ENCODE data around the gene SRGN.
"Not testable (repeated sequence)": the region's sequence is repeated elsewhere in the genome, so short reads cannot be mapped to it uniquely, and the experiment has no call there.

Gene SRGN, protein sequence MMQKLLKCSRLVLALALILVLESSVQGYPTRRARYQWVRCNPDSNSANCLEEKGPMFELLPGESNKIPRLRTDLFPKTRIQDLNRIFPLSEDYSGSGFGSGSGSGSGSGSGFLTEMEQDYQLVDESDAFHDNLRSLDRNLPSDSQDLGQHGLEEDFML

DNA sequence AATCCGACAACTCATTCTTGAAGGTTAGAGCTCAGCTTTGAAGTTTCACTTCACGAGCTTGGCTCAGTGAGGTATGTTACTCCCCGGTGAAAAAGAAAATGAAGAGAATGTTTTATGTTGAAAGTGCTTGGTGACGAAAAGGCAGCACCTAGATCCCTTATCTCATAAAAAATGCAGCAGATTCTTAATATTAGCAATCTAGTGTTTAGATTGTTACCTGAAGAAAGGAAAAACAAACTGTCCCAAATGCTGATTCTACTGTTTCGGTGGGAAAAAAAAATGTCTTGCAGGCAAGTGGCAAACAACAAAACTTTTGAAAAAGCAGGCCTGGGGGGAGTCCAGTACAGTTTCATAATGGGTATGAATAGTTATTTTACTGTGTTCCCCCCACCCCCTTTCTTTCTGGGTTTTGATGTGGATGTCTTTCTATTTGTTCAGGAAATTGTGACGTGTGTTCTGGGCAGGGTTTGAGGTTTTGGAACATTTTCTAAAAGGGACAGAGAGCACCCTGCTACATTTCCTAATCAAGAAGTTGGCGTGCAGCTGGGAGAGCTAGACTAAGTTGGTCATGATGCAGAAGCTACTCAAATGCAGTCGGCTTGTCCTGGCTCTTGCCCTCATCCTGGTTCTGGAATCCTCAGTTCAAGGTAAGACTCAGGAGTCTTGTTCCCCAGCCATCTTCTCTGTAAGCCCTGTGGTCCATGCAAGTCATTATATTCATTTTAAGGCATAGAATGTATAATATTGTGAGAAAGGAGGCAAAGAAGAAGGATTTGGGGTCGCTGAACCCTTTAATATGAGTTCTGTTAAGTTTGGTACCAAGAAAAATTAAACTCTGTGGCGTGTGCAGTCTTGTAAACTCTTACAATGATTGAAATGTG is at the start of gene SRGN:
Gene SRGN (plus strand): TSS at position 514 of the 881 bp plus-strand sequence. CDS start 55 bp downstream, at position 569.
- DNase-seq, result peak; percentile 83

GRCh38 chr10:69040904-69041303 is 47.0 kb upstream of the SRGN start:
- DNase-seq, result not testable (repeated sequence)

GRCh38 chr10:69042417-69042816 is 45.5 kb upstream of the SRGN start:
- DNase-seq, result no peak

GRCh38 chr10:69042838-69043237 is 45.1 kb upstream of the SRGN start:
- DNase-seq, result no peak

DNA sequence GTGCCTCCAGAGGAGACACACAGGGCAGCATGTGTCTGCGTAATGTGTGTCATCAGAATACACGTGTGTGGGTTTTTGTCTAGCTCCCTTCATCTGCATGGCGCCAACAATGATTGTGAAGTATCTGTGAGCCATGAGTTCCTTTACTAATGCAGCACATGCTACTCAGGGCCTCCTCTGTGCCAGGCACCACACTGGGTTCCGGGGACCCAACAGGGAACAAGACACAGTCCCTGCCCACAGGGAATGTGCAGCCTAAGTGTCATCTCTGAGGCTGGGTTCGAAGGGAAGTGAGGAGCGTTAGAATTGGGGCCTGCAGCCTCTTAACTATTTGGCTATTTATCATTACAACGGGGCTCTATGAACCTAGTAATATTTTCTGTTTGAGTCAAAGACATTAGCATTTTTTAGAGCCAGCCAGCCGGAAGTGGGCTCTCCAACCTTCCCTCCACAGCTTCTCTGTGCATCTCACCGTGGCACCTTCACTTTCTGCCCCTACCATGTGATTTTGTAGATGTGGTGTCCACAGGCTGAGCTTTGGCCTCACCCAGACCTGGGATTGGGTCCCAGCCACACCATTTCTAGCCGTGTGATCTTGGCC is 43.9 kb upstream of the SRGN start:
- DNase-seq, result no peak

DNA sequence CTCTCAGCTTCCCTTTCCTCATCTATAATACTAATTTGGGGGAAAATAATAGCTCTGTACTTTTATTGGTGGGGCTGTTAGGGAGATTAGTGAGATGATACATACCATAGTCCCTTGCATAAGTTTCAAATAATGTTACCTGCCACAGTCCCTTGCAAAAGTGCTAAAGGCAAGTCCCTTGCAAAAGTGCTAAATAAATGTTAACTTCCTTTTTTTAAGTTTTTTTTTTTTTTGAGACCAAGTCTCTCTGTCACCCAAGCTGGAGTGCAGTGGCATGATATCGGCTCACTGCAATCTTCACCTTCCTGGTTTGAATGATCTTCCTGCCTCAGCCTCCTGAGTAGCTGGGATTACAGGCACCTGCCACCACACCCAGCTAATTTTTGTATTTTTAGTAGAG is 43.4 kb upstream of the SRGN start:
- no peak for DNase-seq

DNA sequence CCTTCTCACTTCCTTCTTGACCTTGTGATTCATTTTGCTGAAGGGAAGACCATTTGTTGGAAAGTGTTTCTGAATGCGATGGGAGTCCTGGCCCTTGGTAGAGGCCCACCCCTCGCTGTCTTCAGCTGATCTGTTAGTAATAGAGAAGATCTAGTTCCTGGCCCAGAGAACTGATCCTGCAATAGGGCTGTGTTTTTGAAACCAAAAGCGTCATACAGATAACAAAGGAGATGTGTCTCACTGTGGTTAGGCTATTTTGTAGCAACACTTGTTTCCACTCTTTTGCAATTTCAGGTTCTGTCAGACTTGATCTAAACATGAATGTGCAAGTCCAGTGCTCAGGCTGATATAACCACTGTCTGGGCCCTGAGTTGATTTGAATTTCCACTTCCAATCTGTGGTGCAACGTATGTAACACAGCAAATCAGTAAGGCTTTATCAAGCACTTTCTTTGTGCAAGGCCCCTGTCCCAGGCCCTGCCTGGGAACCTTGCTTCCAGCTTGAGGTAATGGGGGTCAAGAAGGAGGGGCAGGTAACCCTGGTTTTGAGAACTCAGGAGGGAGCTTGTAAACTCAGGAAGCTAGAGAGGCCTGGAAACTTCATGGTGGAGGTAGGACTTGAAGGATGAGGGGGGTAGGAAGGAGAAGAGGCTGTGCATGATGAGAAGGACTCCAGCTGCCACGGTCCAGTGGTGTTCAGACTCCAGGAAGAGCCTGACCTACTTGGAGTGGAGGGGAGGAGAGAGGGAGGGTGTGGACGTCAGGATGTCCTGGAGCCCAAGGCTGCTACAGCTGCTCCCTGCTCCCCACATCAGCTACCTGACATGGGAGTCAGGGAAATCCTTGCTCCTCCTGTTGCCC is 42.2 kb upstream of the SRGN start:
- peak; percentile 47 for DNase-seq

DNA sequence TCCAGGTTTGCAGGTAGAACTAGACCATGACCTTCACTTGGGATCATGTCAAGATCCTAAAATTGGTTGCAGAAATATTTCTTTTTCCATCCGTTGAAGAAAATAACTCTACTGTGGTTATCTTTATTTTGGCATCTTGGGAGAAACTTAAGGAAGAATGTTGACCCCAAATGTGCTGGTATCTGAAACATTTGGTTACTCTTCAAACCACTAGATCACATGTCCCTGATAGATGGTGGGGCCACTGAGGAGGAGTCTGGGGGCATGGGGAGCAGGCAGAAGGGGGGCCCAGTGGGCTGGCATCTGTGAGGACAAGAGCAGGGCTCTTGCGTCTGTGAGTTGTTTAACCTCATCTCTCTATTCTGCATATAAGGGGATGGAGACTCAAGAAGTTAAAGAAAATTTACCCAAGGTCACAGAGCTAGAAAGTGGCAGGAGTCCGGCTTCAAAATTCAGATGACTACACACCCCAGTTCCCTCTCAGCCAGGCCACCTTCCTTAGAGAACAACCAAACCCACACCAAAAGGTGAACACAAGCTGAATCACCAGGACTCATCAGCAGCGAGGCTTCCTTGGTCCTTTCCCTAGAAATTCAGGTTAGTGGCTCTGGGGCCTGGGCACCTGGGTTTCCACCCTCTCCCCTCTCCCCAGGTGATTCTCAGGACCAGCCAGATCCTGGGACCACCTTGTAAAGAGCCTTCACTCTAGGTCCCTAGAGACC is 40.6 kb upstream of the SRGN start:
- DNase-seq, result no peak

- DNase-seq, result peak; percentile 71
These were observed 39.8 kb upstream of the SRGN start for GRCh38 chr10:69048103-69048502.

DNA sequence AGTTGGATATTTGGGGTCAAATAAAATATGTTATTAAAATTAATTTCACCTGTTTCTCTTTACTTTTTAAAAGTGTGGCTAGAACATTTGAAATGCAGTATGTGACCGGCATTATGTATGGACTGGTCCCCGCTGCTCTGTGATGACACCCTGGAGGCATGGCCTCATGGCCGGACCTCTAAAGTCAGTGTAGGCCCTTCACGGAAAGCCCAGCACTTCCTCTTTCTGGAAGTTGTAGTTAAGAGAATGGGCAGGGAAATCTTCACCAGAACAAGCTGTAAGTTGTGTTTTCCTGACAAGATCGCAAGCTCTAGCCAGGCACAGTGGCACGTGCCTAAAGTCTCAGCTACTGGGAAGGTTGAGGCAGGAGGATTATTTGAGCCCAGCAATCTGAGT is 38.3 kb upstream of the SRGN start:
- DNase-seq, result no peak

DNA sequence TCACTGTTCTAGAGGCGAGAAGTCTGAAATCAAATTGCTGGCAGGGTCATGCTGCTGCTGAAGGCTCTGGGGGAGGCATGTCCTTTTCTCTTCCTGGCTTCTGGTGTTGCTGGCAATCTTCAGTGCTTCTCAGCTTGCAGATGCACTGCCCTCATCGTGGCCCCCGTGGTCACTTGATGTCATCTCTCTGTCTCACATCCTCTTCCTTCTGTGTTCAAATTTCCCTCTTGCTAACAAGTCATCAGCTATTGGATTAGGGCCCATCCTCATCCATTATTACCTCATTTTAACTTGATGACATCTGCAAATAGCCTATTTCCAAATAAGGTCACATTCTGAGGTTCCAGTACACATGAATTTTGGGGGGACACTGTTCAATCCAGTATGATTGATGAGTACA is 36.6 kb upstream of the SRGN start:
- peak; percentile 53 for DNase-seq

GRCh38 chr10:69051710-69052487 is 36.0 kb upstream of the SRGN start:
- DNase-seq, result no peak

DNA sequence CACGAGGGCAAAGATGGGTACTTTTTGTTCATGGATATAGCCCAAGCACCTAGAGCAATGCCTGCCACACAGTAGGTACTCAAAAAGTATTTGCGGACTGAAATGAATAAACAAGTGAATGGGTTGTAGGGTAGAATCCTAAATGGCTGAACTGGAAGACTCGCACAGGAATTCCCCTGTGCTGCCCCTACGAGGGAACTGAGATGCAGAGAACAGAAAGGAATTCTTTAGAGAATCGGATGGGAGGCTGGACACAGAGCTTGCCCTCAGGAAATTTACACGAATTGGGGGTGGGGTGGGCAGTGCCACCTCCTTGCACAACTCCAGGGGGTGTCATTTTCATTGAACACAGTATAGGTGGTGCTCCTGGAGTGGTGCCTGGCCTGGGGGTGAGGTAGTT is 35.2 kb upstream of the SRGN start:
- no peak for DNase-seq

- DNase-seq, result no peak
These were observed 32.7 kb upstream of the SRGN start for GRCh38 chr10:69055241-69055640.

DNA sequence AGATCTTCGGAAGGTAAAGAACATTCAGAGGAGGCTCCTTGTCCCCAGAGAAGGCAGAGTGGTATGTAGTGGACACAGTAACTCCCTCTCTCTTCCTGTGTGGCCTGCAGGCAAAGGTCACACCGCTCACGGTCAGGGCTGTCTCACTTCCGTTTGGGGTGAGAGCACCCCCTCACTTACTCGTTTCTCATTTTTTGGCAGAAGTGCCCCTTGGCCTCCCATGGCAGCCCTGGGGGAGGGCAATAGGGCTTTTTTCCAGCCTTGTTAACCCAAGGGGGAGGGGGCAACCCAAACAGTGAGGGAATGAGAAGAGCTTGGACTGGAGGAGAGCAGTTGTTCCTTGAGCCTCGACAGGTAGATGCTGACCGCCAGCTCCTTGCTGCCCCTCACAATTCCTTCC is 31.8 kb upstream of the SRGN start:
- peak; percentile 43 for DNase-seq

GRCh38 chr10:69056536-69057260 is 31.2 kb upstream of the SRGN start:
- DNase-seq, result no peak

GRCh38 chr10:69057261-69057950 is 30.5 kb upstream of the SRGN start:
- DNase-seq, result peak; percentile 42

DNA sequence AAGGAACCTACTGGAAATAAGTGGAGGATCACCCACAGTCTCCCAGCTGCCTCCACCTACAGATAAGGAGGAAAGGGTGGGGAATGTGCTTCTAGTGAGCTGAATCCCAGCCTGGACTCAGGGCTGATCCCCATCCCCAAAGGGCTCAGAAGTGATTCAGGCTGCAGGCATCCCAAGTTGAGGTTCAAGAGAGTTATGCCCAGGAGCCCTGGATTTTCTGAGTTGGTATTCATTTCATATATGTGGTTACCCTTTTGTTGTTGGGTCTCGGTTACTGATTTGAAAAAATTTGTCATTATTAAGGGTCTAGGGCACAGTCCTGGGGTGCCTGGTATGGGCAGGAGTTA is 30.0 kb upstream of the SRGN start:
- DNase-seq, result no peak

GRCh38 chr10:69060127-69060798 is 27.6 kb upstream of the SRGN start:
- no peak for DNase-seq

Data from stimulated activated CD8-positive, alpha-beta memory T cell treated with anti-CD3 and anti-CD28 coated beads, Interleukin-4, amount 100 ng/mL, for 48 hours (primary cell).